A673 (cell line): ENCODE measurements around the gene MRPL53. TPM values are rescaled to one million over a fixed set of nuclear protein-coding genes. Genes with fewer than 3 reads are reported as not detected.

ENCODE experiments used
- BruUV-seq: library from RNA; stranded (reverse); fragments of 400-500 nt; replicated peaks from 2 replicates; lab custom pipeline; 2021; lab: Mats Ljungman, UMichigan
- CTCF ChIA-PET: fragments of 300-600 bp; sonication (Branson Sonifier 250); formaldehyde crosslinking; loops from one replicate; lab custom pipeline; 2022; ENCODE audit warnings: antibody characterized with exemption; lab: Charles Lee
- POLR2A ChIA-PET: fragments of 300-600 bp; sonication (Branson Sonifier 250); formaldehyde crosslinking; loops from one replicate; lab custom pipeline; 2022; ENCODE audit warnings: antibody characterized with exemption; ENCODE audit not compliant: low non-redundant PET; lab: Charles Lee
- DNase-seq: peaks from one replicate; pipeline ENCODE4 v3.0.0-alpha.2; 2015; ENCODE audit warnings: low spot score
- H3K27ac ChIP-seq: fragments of 200-600 bp; sonication (generic); 2 replicates; pipeline ENCODE4 v1.5.1; 2016; ENCODE audit warnings: mixed run types, low read depth, mild to moderate bottlenecking, mixed read lengths, antibody characterized with exemption, low read length; ENCODE audit not compliant: poor library complexity, severe bottlenecking
- H3K27me3 ChIP-seq: fragments of 200-600 bp; sonication (generic); replicated peaks from 2 replicates; pipeline ENCODE4 v1.6.1; 2017; ENCODE audit warnings: mixed run types, low read depth, mild to moderate bottlenecking, mixed read lengths, antibody characterized with exemption, low read length; ENCODE audit not compliant: insufficient read depth, poor library complexity
- H3K36me3 ChIP-seq: fragments of 200-600 bp; sonication (generic); 2 replicates; pipeline ENCODE4 v1.6.1; 2016; ENCODE audit warnings: mixed run types, mild to moderate bottlenecking, mixed read lengths, antibody characterized with exemption, low read length; ENCODE audit not compliant: insufficient read depth, poor library complexity, severe bottlenecking
- H3K4me1 ChIP-seq: fragments of 200-600 bp; sonication (generic); 2 replicates; pipeline ENCODE4 v1.6.1; 2017; ENCODE audit warnings: mixed run types, mild to moderate bottlenecking, mixed read lengths, antibody characterized with exemption, low read length; ENCODE audit not compliant: insufficient read depth, poor library complexity, severe bottlenecking
- H3K4me3 ChIP-seq: fragments of 200-600 bp; sonication (generic); 2 replicates; pipeline ENCODE4 v1.5.1; 2016; ENCODE audit warnings: low read depth, mixed run types, mild to moderate bottlenecking, mixed read lengths, low read length; ENCODE audit not compliant: poor library complexity, severe bottlenecking
- H3K9me3 ChIP-seq: fragments of 200-600 bp; sonication (generic); 2 replicates; pipeline ENCODE4 v1.6.1; 2016; ENCODE audit warnings: mixed run types, low read depth, mild to moderate bottlenecking, mixed read lengths, antibody characterized with exemption, low read length; ENCODE audit not compliant: poor library complexity, severe bottlenecking
- EZH2 ChIP-seq: fragments of 200-600 bp; sonication (generic); IDR thresholded peaks from 2 replicates; pipeline ENCODE4 v1.6.1; 2017; ENCODE audit warnings: borderline replicate concordance, low read depth, mild to moderate bottlenecking, mixed read lengths, antibody characterized with exemption, low read length; ENCODE audit not compliant: poor library complexity, severe bottlenecking
- intact Hi-C: fragments of 100-400 bp; cut with micrococcal nuclease; formaldehyde crosslinking; loops from one replicate; pipeline ENCODE4 v1.10.0; 2022; ENCODE audit not compliant: unreplicated experiment
- total RNA-seq: library from RNA; stranded (reverse); gene quantifications from 2 replicates; pipeline ENCODE4 v1.2.3, GENCODE V29; 2021
- TF ChIP-seq, protein P1 (sequence below): fragments of 300-800, 200-600 bp; sonication (generic); conservative IDR thresholded peaks from 2 replicates; pipeline ENCODE4 v1.5.1; 2017; ENCODE audit warnings: low read depth, mild to moderate bottlenecking, antibody characterized with exemption, low read length, moderate library complexity, mixed read lengths

MRPL53 gene
- total RNA-seq, 1 experiment from 2014 or later = 104 TPM

DNA sequence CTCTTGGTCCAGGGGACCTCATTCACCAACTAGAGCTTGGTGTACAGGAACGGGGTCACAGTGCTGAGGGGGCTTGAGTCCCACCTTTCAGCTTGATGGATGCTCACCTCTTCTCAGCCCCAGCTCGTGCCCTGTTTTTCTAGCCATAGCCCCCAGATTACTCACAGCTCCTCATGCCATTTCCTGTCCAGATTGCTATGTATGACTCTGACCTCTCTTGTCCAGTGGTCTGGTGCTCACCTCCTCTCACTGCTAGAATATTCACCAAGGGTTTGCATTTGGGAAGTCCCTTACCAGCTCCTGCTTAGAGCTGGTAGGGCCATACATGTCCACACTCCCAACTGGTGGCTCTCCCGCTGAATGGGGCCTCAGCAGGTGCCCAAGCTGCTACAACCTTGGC is 21.1 kb upstream of the MRPL53 start:
- Histone ChIP-seq H3K36me3 (peaks cover 27% of the 10 kb centered on the region), H3K9me3 (no peaks in the 10 kb centered on the region), H3K4me3 (no peak overlapping the region), H3K4me1 (peaks cover 5% of the 10 kb centered on the region), H3K27me3 (peaks cover 11% of the 10 kb centered on the region), H3K27ac (no peak overlapping the region)
- ChIA-PET POLR2A (no interaction called here), CTCF (interaction anchor here (0.6 kb wide), 1 partner anchor 11 kb away, joined by 5 read pairs; the partner anchor contains the start of genes CCDC142 and TTC31)
- no peak for DNase-seq
- TF ChIP-seq, protein P1, sequence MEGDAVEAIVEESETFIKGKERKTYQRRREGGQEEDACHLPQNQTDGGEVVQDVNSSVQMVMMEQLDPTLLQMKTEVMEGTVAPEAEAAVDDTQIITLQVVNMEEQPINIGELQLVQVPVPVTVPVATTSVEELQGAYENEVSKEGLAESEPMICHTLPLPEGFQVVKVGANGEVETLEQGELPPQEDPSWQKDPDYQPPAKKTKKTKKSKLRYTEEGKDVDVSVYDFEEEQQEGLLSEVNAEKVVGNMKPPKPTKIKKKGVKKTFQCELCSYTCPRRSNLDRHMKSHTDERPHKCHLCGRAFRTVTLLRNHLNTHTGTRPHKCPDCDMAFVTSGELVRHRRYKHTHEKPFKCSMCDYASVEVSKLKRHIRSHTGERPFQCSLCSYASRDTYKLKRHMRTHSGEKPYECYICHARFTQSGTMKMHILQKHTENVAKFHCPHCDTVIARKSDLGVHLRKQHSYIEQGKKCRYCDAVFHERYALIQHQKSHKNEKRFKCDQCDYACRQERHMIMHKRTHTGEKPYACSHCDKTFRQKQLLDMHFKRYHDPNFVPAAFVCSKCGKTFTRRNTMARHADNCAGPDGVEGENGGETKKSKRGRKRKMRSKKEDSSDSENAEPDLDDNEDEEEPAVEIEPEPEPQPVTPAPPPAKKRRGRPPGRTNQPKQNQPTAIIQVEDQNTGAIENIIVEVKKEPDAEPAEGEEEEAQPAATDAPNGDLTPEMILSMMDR = no peak
- intact Hi-C loops = no loop called here
- BruUV-seq = no TSS peak

DNA sequence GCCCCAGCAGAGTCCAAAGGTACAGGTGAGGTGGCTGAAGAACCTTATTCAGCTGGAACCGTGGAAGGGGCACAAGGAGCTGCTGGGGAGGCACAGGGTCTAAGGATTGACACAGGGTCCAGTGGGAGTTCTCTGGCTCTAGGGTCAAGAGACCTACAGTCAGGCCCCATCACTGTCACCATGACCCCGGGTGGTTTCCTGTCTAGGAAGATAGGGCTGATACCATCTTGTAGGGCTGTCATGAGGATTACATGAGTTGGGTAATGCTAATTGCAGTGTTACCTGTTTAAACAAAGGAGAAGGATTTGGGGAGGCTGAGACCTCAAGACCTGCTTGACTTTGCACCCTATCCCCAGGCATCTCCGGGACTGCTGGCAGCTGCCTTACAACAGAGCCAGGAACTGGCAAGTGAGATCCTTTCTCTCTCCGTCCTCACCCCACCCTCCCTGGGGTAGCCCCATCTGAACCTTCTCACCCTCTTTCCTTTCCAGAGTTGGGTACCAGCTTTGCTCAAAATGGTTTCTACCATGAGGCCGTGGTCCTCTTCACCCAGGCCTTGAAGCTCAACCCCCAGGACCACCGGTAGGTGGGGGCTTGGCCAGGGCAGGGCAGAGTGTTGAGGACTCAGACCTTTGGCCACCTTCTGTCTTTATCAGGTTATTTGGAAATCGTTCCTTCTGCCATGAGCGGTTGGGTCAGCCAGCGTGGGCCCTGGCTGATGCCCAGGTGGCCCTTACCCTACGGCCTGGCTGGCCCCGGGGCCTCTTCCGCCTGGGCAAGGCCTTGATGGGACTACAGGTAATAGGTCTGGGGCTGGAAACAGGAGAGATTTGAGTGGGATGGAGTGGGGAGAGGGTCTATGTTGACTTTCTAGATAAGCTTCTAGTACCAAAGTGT is 19.4 kb upstream of the MRPL53 start:
- POLR2A ChIA-PET = no interaction called here
- Histone ChIP-seq H3K27me3 (no peaks in the 10 kb centered on the region), H3K4me3 (no peak overlapping the region), H3K36me3 (peaks cover 27% of the 10 kb centered on the region), H3K4me1 (no peaks in the 10 kb centered on the region), H3K9me3 (no peaks in the 10 kb centered on the region), H3K27ac (no peak overlapping the region)
- DNase-seq = no peak
- no TSS peak for BruUV-seq
- no peak for TF ChIP-seq EZH2
- TF ChIP-seq, protein P1 = no peak
- intact Hi-C loops = no loop called here
- CTCF ChIA-PET = no interaction called here

DNA sequence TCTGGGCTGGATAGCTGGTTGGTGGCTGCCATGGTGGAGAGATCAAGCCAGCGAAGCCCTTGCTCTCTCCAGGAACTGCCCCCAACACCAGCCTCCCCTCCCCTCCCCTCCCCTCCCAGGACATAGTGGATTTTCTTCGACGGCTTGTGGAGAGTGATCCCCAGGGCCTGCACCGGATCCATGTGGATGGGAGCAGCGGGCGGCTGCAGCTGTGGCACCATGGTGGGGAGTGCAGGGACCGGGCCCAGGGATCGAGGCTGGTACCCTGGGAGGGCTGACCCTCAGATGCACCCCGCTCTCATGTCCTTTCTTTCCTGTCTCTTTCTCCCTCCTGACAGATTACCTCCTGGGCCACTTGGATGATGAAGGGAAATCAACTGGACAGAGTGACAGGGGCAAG is 17.4 kb upstream of the MRPL53 start:
- no peaks in the 10 kb centered on the region for H3K4me1 ChIP-seq
- no peak overlapping the region for H3K4me3 ChIP-seq
- intact Hi-C loops = no loop called here
- DNase-seq = no peak
- H3K36me3 ChIP-seq = peaks cover 27% of the 10 kb centered on the region
- no peaks in the 10 kb centered on the region for H3K9me3 ChIP-seq
- no TSS peak for BruUV-seq
- H3K27me3 ChIP-seq = no peaks in the 10 kb centered on the region
- POLR2A ChIA-PET = no interaction called here
- no peak for TF ChIP-seq EZH2
- TF ChIP-seq, protein P1 = no peak
- CTCF ChIA-PET = no interaction called here
- H3K27ac ChIP-seq = no peak overlapping the region
